ENCODE results near the gene ZNF630.
"Not testable (repeated sequence)": the region's sequence is repeated elsewhere in the genome, so short reads cannot be mapped to it uniquely, and the experiment has no call there.

Gene ZNF630

GRCh38 chrX:48030237-48030636, 41.2 kb downstream of the ZNF630 start:
- DNase-seq (ENCODE audit: low read depth in 3 of 3) = no peak

- no peak for DNase-seq (ENCODE audit: low read depth in 3 of 3)
Measured at GRCh38 chrX:48028091-48028490, 43.3 kb downstream of the ZNF630 start.

- not testable (repeated sequence) for DNase-seq (ENCODE audit: low read depth in 3 of 3)
Measured at GRCh38 chrX:48027545-48027944, 43.9 kb downstream of the ZNF630 start.

GRCh38 chrX:48025561-48025960, 45.9 kb downstream of the ZNF630 start:
- DNase-seq (ENCODE audit: low read depth in 3 of 3) = no peak

DNA sequence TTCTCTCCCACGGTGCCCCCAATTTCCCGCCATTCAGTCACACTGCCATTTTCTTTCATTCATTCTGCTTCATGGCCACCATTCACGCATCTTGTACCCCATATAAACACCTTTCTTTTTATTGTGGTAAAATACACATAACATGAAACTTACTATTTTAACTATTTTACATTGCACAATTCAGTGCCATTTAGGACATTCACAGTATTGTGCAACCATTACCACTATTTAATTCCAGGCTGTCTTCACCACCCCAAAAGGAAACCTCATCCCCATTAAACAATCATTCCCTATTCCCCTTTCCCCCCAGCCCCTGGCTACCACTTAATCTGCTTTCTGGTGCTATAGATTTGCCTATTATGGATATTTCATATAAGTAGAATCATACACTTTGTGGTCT, 48.7 kb downstream of the ZNF630 start:
- DNase-seq (ENCODE audit: low read depth in 3 of 3) = no peak

DNA sequence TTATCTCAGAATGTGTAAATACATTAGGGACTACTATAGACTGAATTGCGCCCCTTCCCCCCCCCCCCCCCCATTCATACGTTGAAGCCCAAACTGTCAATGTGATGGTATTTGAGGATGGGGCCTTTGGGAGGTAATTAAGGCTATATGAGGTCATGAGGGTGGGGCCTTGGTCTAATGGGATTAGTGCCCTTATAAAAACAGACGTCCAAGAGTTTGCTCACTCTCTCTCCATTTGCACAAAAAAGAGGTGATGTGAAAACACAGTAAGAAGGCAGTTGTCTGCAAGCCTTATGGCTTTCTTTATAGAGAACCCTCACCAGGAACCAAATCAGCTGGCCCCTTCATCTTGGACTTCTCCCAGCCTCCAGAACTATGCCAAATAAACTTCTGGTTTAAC, 49.3 kb downstream of the ZNF630 start:
- DNase-seq (ENCODE audit: low read depth in 3 of 3) = no peak

DNA sequence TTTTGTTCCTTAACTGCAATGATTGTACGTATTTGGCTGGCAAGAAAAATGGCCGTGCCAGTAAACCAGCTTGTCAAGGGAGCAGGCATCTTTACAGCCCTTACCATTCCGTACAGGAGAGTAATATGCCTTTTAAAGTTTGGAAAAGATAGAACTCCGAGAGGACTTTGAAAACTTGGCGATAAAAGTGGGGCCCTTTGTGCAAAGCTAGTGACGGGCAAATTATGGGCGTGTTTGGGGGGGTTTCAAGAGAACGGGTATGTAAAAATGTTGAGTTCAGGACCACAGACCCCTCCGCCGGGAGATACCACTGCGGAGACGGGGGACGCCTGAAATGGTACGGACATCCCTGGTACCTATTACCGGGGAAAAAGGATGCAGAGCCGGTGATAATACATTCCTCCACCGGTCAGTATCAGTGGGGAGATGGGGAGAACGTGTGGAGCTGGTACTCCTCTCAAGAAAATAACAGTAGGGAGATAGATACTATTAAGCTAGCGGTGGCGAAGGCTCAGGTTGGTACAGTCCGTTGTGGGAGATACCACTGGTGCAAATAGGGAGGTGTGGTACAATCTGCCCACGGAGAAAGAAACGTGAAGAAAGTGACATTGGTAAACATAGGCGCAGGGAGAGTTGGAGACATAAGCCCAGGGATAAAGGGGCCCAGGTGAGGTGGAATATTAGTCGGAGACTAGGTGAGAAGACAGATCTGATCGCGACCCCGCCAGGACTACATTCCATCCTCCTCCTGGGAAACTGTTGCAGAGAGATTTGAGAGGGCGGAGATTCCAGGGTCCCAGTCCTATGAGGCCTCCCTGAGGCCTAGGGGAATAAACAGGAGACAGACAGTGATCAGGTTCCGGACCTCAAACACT, 50.2 kb downstream of the ZNF630 start:
- DNase-seq (ENCODE audit: low read depth in 3 of 3) = peak; percentile 50 to 62 (median 55)

DNA sequence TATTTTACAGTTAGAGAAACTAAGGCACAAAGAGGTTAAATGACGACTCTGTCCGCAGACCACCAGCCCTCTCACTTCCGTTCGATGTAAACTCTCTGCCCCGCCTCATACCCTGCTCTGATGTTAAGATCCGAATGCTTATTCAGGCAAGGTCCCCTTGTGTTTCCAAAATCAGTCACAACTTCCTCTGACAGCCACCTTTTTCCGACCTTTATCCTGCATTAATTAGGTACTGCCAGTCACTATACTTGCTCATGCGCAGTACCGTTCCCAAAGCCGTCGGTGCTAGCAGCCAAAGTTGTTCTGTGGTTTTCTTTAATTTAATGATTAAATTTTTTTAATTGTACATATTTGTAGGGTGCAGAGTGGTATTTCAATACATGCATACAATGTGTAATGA, 51.0 kb downstream of the ZNF630 start:
- DNase-seq (ENCODE audit: low read depth in 3 of 3) = not testable (repeated sequence)

DNA sequence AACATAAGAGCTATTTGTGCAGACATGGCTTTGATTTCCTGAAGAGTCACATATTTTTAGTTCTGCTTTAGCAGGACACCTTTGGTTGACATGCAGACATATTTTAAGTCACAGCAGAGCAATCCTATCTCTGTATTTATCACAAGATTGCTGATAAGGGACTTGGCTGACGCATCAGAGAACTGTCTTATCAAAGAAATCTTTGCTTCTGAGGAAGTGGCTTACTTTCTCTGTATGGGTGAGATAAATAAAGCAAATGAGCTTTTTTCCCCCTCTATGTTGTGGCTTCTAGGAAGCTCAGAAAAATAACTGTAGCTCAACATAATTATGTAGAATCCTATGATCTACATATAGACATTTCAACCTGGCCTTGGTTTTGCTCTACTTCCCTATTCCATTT, 51.5 kb downstream of the ZNF630 start:
- DNase-seq (ENCODE audit: low read depth in 3 of 3) = not testable (repeated sequence)

GRCh38 chrX:48016583-48017310, 54.7 kb downstream of the ZNF630 start:
- DNase-seq (ENCODE audit: low read depth in 3 of 3) = not testable (repeated sequence)

DNA sequence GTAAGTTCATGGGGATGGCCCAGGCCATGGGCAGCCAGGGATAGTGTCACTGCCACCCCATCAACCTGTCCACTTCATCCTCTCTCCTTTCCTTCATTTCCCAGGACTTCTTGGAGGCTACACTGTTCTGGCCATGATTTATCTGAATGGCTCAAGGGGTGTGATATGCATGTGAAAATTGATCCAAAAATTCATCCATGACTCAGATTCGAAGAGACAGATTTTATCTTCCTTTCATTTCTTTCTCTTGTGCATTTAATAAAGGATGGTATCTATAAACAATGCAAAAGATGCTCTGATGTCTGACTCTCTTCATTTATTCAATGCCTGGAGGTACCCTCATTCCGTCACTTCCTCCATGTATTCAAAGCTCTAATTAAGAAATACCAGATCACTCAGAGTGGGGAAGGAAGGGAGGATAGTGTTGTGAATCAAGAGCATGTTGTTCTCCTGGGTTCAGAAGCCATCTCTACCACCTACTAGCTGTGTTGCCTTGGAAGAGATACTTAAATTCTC, 61.9 kb downstream of the ZNF630 start:
- DNase-seq (ENCODE audit: low read depth in 3 of 3) = not testable (repeated sequence)
